Karpas-422 (cell line): ENCODE measurements around the gene CHD1L. TPM values are rescaled to one million over a fixed set of nuclear protein-coding genes. Genes with fewer than 3 reads are reported as not detected.

ENCODE experiments used
- DNase-seq: peaks from one replicate; pipeline ENCODE4 v3.0.0-alpha.2; 2015
- H2AFZ ChIP-seq: fragments of 200-600 bp; sonication (generic); 2 replicates; pipeline ENCODE4 v1.6.1; 2014; ENCODE audit warnings: antibody characterized with exemption, low read length, mixed read lengths
- H3K27ac ChIP-seq: fragments of 200-600 bp; sonication (generic); 2 replicates; pipeline ENCODE4 v1.5.1; 2014; ENCODE audit warnings: mild to moderate bottlenecking, low read length, moderate library complexity
- H3K27me3 ChIP-seq: fragments of 200-600 bp; sonication (generic); 2 replicates; pipeline ENCODE4 v1.6.1; 2014; ENCODE audit warnings: low read length, mixed read lengths
- H3K36me3 ChIP-seq: fragments of 200-600 bp; sonication (generic); 2 replicates; pipeline ENCODE4 v1.6.1; 2014; ENCODE audit warnings: low read length, mixed read lengths; ENCODE audit not compliant: insufficient read depth
- H3K4me1 ChIP-seq: fragments of 200-600 bp; sonication (generic); 2 replicates; pipeline ENCODE4 v1.6.1; 2014; ENCODE audit warnings: mild to moderate bottlenecking, low read length, mixed read lengths
- H3K4me2 ChIP-seq: fragments of 200-600 bp; sonication (generic); 2 replicates; pipeline ENCODE4 v1.6.1; 2014; ENCODE audit warnings: low read length, low read depth, mild to moderate bottlenecking; ENCODE audit not compliant: poor library complexity, severe bottlenecking
- H3K4me3 ChIP-seq: fragments of 200-600 bp; sonication (generic); 2 replicates; pipeline ENCODE4 v1.5.1; 2014; ENCODE audit warnings: mild to moderate bottlenecking, antibody characterized with exemption, low read length, mixed read lengths
- H3K79me2 ChIP-seq: fragments of 200-600 bp; sonication (generic); 2 replicates; pipeline ENCODE4 v1.6.1; 2014; ENCODE audit warnings: mild to moderate bottlenecking, low read length, mixed read lengths
- H3K9ac ChIP-seq: fragments of 200-600 bp; sonication (generic); 2 replicates; pipeline ENCODE4 v1.6.0; 2014; ENCODE audit warnings: low read length
- H3K9me2 ChIP-seq: fragments of 200-600 bp; sonication (generic), shearing (Covaris generic); replicated peaks from 2 replicates; pipeline ENCODE4 v1.6.0; 2014; ENCODE audit warnings: mild to moderate bottlenecking, low read length, moderate library complexity; ENCODE audit not compliant: insufficient read depth
- H3K9me3 ChIP-seq: fragments of 300-700, 200-600 bp; sonication (generic); 2 replicates; pipeline ENCODE4 v1.6.1; 2014; ENCODE audit warnings: low read length, mixed read lengths
- H4K20me1 ChIP-seq: fragments of 200-600 bp; sonication (generic); 2 replicates; pipeline ENCODE4 v1.6.1; 2014; ENCODE audit warnings: mild to moderate bottlenecking, antibody characterized with exemption, low read length, low read depth; ENCODE audit not compliant: insufficient read depth
- total RNA-seq: library from RNA; depleted of rRNA; stranded (reverse); fragments of >200 nt; shearing (Covaris generic); gene quantifications from 2 replicates; pipeline ENCODE4 v1.2.3, GENCODE V29; 2014; ENCODE audit warnings: low replicate concordance

The CHD1L gene
- total RNA-seq, 1 experiment from 2014 or later = 40.1 TPM

DNA sequence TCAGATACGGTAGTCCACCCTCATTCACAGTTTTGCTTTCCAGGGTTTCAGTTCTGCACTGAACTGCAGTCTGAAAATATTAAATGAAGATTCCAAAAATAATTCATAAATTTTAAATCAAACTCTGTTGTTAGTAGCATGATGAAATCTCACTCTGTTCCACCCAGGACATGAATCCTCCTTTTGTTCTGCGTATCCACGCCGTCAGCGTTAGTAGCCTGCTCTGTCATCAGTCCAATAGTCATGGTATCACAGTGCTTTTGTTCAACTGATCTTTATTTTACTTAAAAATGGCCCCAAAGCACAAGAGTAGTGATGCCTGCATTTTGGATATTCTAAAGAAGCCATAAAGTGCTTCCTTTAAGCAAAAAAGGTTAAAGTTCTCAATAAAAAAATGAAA, 23.9 kb downstream of the CHD1L start:
- Histone ChIP-seq H3K36me3 (peaks cover 37% of the 10 kb centered on the region; the same call in 1 of the 2 replicates), H3K9ac (no peak overlapping the region), H4K20me1 (no peaks in the 10 kb centered on the region), H3K27ac (no peak overlapping the region), H3K79me2 (peaks cover 4% of the 10 kb centered on the region; the same call in 1 of the 2 replicates), H3K4me2 (no peak overlapping the region), H3K9me2 (no peaks in the 10 kb centered on the region), H3K9me3 (no peaks in the 10 kb centered on the region), H3K4me3 (no peak overlapping the region), H2AFZ (no peak overlapping the region), H3K4me1 (no peaks in the 10 kb centered on the region), H3K27me3 (no peaks in the 10 kb centered on the region)
- DNase-seq = no peak

DNA sequence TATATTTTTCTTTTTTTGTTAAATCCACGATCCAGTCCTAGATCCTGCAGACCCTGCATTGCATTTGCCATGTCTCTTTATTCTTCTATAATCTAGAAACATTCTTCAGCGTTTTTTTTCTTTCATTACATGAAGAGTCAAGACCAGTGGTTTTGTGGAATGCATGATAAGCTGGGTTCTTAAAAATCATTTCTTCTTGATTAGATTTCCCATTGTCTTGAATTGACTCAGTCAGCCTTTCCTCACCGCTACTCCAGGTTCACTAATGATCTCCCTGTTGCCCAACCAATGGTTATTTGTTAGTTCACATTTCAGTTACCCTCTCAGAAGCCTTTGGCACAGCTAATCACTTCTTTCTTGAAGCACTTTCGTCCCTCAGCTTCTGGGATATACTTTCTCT, 25.2 kb downstream of the CHD1L start:
- H3K36me3 ChIP-seq = peaks cover 31% of the 10 kb centered on the region; the same call in 1 of the 2 replicates
- H2AFZ ChIP-seq = no peak overlapping the region
- no peaks in the 10 kb centered on the region for H3K27me3 ChIP-seq
- H3K4me1 ChIP-seq = no peaks in the 10 kb centered on the region
- H3K9ac ChIP-seq = no peak overlapping the region
- H3K79me2 ChIP-seq = no peaks in the 10 kb centered on the region
- no peak overlapping the region for H3K27ac ChIP-seq
- no peak for DNase-seq
- H3K4me3 ChIP-seq = no peak overlapping the region
- H3K9me2 ChIP-seq = no peaks in the 10 kb centered on the region
- no peaks in the 10 kb centered on the region for H3K9me3 ChIP-seq
- H4K20me1 ChIP-seq = no peaks in the 10 kb centered on the region
- no peak overlapping the region for H3K4me2 ChIP-seq

DNA sequence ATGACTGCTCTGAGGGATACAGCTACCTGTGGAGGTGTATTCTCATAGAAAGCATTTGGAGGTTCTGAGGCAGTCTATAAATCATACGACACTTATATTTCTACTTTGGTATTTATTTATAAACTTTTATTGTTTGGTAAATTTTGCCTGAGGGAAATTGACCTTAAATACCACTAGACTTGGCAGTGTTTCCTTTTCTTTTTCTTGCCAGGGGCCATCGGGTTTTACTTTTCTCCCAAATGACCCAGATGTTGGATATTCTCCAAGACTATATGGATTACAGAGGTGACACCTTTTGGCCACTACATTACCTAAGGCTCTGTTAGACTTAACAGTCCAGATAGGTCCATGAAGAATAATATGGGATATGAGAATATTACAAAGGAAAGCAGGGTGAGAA, 28.2 kb downstream of the CHD1L start:
- Histone ChIP-seq H3K9ac (no peak overlapping the region), H2AFZ (no peak overlapping the region), H3K27ac (no peak overlapping the region), H3K36me3 (peaks cover 45% of the 10 kb centered on the region; the same call in 1 of the 2 replicates), H3K79me2 (no peaks in the 10 kb centered on the region; the same call in 1 of the 2 replicates), H3K27me3 (no peaks in the 10 kb centered on the region), H3K4me2 (no peak overlapping the region), H3K4me3 (no peak overlapping the region), H3K4me1 (peaks cover 3% of the 10 kb centered on the region; the same call in 1 of the 2 replicates), H3K9me2 (no peaks in the 10 kb centered on the region), H3K9me3 (no peaks in the 10 kb centered on the region), H4K20me1 (no peaks in the 10 kb centered on the region)
- no peak for DNase-seq

DNA sequence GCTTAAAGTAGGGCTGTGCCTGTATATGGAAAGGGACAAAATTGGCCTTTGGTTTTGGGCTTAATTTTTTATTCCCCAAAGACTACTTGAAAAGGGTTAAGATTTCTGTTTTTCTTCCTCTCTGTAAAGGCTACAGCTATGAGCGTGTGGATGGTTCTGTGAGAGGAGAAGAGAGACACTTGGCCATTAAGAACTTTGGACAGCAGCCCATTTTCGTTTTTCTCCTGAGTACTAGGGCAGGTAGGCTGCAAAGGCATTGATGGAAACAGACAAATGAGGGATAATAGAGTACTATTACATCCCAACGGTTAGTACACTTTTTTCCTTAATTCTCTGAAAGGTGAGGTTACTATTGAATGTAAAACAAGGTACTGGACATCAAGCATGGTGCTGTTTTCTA, 29.6 kb downstream of the CHD1L start:
- H3K36me3 ChIP-seq = peaks cover 44% of the 10 kb centered on the region; the same call in 1 of the 2 replicates
- H3K4me3 ChIP-seq = no peak overlapping the region

DNA sequence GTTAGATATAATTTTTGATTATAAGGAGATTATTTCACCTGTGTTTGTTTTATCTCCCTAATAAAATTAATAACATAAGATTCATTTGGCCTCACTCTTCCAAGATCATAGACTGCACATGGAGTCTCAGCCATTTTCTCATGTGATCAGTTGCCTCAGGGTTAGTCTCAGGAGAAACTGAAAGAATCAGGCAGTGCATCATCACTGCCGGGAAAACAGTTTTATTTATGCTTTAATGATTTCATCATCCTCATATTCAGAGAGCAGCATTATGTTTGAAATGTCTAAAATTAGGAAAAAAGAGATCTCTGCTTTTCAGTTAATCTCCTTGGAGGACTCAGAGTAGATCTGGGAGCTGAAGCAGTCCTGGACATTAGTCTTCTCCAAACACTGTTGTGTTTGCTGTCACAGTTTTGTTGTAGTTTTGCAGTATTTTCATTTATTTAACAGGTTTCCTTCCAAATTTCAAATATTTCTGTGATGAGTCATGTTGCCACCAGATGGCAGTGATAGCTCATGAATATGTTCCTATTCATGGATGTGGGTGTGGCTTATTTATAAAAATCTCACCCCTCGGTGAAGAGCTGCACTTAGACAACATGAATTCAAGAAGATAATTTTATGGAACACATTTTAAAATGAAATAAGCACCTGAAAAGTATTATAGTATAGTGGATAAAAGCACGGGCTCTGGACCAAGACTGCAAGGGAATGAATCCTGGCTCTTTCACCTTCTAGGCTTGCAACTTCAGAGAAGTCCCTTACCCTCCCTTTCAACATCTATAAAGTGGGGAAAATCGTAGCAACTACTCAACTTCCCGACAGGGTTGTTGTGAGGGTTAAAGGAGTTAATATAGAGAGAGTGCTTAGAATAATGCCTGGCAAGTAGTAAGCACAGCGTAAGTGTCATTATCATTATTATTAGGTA, 31.2 kb downstream of the CHD1L start:
- no peaks in the 10 kb centered on the region for H3K9me2 ChIP-seq
- H3K4me1 ChIP-seq = peaks cover 3% of the 10 kb centered on the region; the same call in 1 of the 2 replicates
- H3K27me3 ChIP-seq = no peaks in the 10 kb centered on the region
- H4K20me1 ChIP-seq = no peaks in the 10 kb centered on the region
- peaks cover 40% of the 10 kb centered on the region; the same call in 1 of the 2 replicates for H3K36me3 ChIP-seq
- peak; percentile 87 for DNase-seq
- no peaks in the 10 kb centered on the region for H3K9me3 ChIP-seq
- no peak overlapping the region for H2AFZ ChIP-seq
- H3K4me2 ChIP-seq = no peak overlapping the region
- no peak overlapping the region for H3K4me3 ChIP-seq
- H3K9ac ChIP-seq = no peak overlapping the region
- H3K27ac ChIP-seq = no peak overlapping the region; the same call in 1 of the 2 replicates
- no peaks in the 10 kb centered on the region; the same call in 1 of the 2 replicates for H3K79me2 ChIP-seq

More for the DNA sequence above, 29.6 kb downstream of the CHD1L start:
- DNase-seq = no peak
- H3K27me3 ChIP-seq = no peaks in the 10 kb centered on the region
- H3K9me3 ChIP-seq = no peaks in the 10 kb centered on the region
- H3K27ac ChIP-seq = no peak overlapping the region
- no peaks in the 10 kb centered on the region for H4K20me1 ChIP-seq
- no peak overlapping the region for H2AFZ ChIP-seq
- H3K4me1 ChIP-seq = peaks cover 3% of the 10 kb centered on the region; the same call in 1 of the 2 replicates
- no peak overlapping the region for H3K9ac ChIP-seq
- H3K4me2 ChIP-seq = no peak overlapping the region
- no peaks in the 10 kb centered on the region; the same call in 1 of the 2 replicates for H3K79me2 ChIP-seq
- H3K9me2 ChIP-seq = no peaks in the 10 kb centered on the region

DNA sequence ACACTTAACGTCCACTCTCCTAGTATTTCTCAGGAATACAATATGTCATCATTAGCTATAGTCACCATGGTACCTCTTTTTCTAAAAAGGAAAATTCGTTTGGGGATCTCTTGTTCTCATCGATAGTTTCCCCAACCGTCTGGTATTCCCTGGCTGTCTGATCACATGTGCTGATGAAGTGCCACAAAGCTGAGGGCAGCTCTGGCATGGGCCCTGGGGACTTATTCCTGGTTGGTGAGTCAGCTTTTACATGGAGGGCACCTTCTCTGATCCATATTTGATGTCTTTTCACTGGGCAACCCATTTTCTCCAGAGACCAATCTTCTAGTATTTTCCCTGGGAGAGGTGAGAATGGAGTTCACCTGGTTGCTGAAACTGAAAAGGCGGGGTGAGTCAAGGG, 39.5 kb downstream of the CHD1L start:
- Histone ChIP-seq H3K27ac (no peak overlapping the region), H3K4me2 (no peak overlapping the region), H3K9ac (no peak overlapping the region), H3K36me3 (peaks cover 77% of the 10 kb centered on the region), H4K20me1 (no peaks in the 10 kb centered on the region), H3K27me3 (no peaks in the 10 kb centered on the region), H3K4me3 (no peak overlapping the region), H3K4me1 (no peaks in the 10 kb centered on the region), H2AFZ (no peak overlapping the region), H3K9me3 (no peaks in the 10 kb centered on the region), H3K79me2 (peaks cover 14% of the 10 kb centered on the region), H3K9me2 (no peaks in the 10 kb centered on the region)
- DNase-seq = no peak

DNA sequence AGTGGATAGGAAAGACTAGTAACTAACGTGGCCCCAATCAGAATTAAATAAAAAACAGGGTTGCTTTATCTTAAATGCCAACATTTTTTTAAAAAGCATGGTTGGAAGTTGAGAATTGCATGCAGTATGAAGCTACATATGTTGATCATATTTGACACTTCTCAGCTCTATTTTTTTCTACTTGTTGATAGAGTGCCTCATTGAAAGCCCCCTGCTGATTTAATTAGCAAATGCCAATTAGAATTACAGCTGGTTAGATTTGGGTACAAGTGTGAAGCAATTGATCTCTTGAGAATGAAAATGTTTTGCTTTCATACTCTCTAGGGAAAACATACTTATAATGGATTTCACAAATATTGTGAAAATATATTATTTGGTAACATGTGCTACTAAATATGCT, 40.5 kb downstream of the CHD1L start:
- Histone ChIP-seq H3K4me1 (no peaks in the 10 kb centered on the region), H3K9me3 (no peaks in the 10 kb centered on the region), H3K9ac (no peak overlapping the region), H3K9me2 (no peaks in the 10 kb centered on the region), H3K36me3 (peaks cover 82% of the 10 kb centered on the region), H3K27ac (no peak overlapping the region), H2AFZ (no peak overlapping the region), H3K4me3 (no peak overlapping the region), H3K4me2 (no peak overlapping the region), H4K20me1 (no peaks in the 10 kb centered on the region), H3K79me2 (peaks cover 14% of the 10 kb centered on the region), H3K27me3 (no peaks in the 10 kb centered on the region)
- no peak for DNase-seq

DNA sequence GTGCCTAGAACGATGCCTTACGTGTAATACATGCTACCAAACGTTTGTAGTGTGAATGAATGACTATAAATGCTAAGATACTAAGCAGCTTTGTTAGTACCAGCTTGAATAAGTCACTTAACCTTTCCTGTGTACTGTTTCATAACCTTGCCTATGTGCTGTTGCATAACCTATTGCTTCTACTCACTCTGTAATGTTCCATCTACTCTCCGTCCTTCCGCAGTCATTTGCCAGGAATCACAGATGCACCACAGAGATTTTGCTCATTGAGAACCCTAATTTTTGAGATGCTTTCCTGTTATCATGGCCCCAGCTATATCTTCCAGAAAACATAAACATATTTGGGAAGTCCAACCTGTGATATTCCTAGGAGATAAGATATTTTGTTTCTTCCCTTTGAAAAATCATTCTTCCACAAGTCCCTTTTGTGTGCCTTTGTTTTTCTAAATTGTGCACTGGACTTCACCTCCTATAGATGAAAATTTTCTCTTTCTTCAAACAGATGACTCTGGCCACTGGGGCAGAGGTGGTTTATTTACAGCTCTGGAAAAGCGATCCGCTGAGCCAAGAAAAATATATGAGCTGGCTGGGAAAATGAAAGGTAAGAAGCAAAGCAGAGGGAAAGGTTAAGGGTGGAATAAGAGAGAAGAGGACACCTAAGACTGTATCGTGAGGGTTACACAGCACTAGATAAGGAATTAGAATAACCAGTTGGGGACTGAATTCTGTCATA, 44.8 kb downstream of the CHD1L start:
- Histone ChIP-seq H3K4me3 (no peak overlapping the region), H3K4me1 (no peaks in the 10 kb centered on the region), H3K27me3 (no peaks in the 10 kb centered on the region), H3K9me3 (no peaks in the 10 kb centered on the region), H3K27ac (no peak overlapping the region), H4K20me1 (no peaks in the 10 kb centered on the region), H2AFZ (no peak overlapping the region), H3K79me2 (peaks cover 2% of the 10 kb centered on the region; the same call in 1 of the 2 replicates), H3K4me2 (no peak overlapping the region), H3K9me2 (no peaks in the 10 kb centered on the region), H3K36me3 (peaks cover 92% of the 10 kb centered on the region), H3K9ac (no peak overlapping the region)
- DNase-seq = no peak
